Body of pancreas (tissue), 4 donors: Measurements from ENCODE around the gene CACNA2D3.

Experiments used
- CTCF ChIP-seq, 7 experiments: fragments of 450-650 bp in 4 of 7; fragments of 200-600 bp in 3 of 7; sonication (generic) in 3 of 7; IDR thresholded peaks; one replicate each; pipeline ENCODE4 v1.5.1; 2016 to 2019; ENCODE audit warnings: antibody characterized with exemption in 7 of 7
- POLR2A ChIP-seq, 3 donors: fragments of 450-650 bp; IDR thresholded peaks; one replicate each; pipeline ENCODE4 v1.6.1; 2016; ENCODE audit warnings: antibody characterized with exemption in 3 of 3, mild to moderate bottlenecking in 2 of 3

- no peak for TF ChIP-seq CTCF (IDR thresholded peaks at IDR 0.05)
- no peak for TF ChIP-seq POLR2A (IDR thresholded peaks at IDR 0.05)
Observed at GRCh38 chr3:55091381-55092225, 969.3 kb downstream of the CACNA2D3 start.
